GM20431 (cell line): ENCODE measurements around the gene HELZ.

Experiments
- in situ Hi-C: fragments of 300-500 bp; cut with MseI, MboI; formaldehyde crosslinking; loops from one replicate; pipeline ENCODE4 v1.15.0; 2020; ENCODE audit warnings: low sequenced_read_pairs; ENCODE audit not compliant: unreplicated experiment

Gene HELZ

DNA sequence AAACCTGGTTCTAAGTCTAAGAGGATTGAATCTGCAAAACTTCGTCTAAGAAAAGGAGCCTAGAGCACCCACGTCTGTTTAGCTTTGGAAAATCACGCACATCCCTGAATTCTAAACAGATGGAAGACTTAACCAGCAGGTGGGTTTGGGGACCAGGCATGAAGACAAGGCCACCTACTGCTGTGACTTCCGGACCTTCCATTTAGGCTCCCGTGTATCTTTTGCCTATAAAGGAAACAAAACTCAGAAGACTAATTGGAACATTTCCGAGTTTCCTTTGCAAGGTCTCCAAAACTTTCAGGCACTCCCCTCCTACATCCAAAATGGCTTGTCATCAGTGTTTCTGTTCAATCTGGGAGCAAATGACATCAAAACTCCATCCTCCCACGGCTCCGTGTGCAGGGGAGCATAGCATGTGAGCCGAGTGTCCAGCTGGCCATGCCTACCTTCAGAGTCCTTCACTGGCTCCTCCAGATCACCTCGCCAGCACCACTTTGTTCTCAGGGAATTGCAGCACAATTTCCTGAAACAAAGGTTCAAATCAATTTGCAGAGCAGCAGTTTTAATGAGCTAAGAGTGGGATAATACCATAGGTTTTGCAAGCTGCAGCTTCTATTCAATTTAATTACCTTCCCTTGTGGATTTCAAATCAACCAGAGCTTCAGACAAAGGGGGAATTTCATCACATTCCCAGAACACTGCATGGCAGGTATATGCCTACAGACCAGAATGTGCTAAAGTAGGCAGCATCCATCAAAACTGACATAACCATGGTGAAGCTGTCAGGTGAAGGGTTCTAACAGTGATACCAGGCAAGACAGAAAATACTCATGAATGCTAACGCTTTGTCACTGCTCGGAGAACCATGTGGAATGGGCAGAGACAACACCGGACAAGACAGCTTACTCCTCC lies 177.2 kb downstream of the HELZ start:
- in situ Hi-C loops, result no loop called here

GRCh38 chr17:67066717-67067116 lies 178.3 kb downstream of the HELZ start:
- in situ Hi-C loops, result no loop called here

DNA sequence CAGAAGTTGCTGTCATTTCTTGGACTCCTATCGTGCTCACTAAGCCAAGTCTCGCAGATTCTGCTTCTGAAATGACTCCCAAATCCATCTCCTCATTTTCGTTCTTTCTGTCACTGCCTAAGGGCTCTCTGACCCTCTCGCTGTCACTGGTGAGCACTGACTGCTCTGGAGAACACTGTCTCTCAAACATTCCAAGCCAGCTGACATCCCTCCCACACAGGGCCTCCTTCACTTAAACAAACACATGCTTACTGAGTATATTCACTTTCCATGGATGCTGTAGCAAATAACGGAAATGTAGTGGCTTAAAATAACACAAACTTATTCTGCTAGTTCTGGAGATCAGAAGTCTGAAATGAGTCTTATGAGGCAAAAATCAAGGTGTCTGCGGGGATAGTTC lies 181.9 kb downstream of the HELZ start:
- in situ Hi-C loops, result no loop called here

DNA sequence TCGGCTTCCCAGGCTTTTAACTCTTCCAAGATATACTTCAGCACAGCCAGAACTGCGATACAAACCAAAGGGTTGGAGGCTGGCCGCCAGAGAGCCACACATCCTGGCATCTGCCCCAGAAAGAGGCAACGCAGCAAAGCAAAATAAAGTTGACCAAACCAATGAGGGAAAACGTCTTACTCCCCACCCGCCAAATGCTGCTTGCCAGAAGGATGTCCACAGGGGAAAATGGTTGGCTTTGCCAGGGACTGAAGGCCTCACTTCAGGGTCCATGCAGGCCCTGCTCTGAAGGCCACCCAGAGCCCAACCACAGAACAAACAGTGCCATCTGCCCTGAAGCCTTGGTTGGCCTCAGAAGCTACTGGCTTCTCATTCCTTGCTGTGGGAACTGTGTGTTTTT lies 185.6 kb downstream of the HELZ start:
- in situ Hi-C loops, result no loop called here

DNA sequence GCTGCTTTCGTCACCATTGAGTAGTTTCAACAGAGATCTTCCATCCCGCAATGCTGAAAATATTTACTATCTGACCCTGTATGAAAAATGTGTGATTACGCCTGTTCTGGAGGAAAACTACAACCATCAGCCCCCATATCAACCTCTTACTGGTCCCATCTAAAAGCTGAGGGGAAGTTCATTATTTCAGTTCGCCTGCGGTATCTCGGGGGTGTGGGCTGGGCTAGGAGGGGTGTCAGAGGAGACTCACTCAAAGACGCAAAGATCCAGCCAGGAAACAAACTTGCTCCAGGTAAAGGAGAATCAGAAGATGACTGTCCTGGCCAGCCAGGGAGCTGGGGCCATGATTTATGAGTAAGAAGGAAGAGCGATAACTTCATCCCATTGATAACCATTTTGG lies 187.0 kb downstream of the HELZ start:
- in situ Hi-C loops, result no loop called here

DNA sequence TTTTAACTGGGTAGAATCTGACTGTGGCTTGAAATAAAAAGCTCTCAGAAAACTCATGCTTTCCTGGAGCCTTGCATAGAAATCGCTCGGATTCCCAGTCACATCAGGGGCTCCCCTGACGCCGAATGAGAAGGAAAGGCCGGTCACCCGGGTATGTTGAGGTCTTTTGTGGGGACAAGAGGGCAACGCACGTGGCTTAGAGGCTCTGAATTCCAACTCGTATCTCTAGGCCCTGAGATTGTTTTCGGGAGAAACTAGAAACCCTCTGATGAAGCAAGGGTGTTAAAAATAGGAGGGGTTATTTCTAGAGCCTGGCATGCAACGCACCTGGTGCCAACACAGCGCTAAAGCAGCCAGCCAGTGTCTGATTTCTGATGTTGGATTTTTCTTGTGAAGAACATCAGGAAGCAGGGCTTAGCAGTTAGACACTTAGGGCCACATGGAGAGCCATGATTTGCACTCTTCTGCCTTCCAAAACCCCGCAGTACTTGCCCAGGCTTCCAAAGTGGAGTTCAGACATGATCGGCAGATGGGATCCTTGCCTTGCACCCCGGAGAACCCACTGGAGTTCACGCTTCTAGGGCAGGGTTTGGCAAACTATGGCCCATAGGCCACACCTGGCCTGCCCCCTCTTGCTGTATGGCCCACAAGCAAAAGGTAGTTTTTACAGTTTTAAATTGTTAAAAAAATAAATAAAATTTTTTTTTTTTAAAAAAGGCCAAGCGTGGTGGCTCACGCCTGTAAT lies 188.1 kb downstream of the HELZ start:
- in situ Hi-C loops, result no loop called here

GRCh38 chr17:67055811-67056745 lies 188.9 kb downstream of the HELZ start:
- in situ Hi-C loops, result no loop called here

DNA sequence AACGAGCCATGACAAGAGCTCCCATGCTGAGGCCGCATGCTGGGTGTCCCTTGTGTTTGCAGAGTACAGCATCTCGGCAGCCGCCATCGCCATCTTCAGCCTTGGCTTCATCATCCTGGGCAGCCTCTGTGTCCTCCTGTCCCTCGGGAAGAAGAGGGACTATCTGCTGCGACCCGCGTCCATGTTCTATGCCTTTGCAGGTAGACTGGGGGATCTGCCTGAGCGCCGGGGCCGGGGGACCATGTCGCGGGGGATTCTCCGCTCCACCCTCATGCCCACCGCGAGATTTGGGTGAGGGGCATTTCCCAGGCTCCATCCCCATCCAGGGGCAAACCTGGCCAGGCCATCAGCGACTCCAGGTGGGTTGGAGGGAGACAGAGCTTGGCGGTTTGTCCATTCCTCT lies 190.0 kb downstream of the HELZ start:
- in situ Hi-C loops, result no loop called here

DNA sequence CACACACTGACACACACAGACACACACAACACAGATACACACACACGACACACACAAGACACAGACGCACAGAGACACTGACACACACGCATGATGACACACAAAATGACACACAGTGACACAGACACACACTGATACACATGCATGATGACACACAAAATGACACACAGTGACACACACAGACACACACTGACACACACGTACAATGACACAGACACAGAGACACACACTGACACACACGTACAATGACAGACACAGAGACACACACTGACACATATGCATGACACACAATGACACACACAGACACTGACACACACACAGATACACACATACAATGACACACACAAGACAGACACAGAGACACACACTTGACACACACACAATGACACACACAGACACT lies 190.4 kb downstream of the HELZ start:
- in situ Hi-C loops, result no loop called here

- in situ Hi-C loops, result no loop called here
These were observed 190.9 kb downstream of the HELZ start for GRCh38 chr17:67054011-67054591.

- in situ Hi-C loops, result no loop called here
These were observed 191.5 kb downstream of the HELZ start for GRCh38 chr17:67053438-67054000.

DNA sequence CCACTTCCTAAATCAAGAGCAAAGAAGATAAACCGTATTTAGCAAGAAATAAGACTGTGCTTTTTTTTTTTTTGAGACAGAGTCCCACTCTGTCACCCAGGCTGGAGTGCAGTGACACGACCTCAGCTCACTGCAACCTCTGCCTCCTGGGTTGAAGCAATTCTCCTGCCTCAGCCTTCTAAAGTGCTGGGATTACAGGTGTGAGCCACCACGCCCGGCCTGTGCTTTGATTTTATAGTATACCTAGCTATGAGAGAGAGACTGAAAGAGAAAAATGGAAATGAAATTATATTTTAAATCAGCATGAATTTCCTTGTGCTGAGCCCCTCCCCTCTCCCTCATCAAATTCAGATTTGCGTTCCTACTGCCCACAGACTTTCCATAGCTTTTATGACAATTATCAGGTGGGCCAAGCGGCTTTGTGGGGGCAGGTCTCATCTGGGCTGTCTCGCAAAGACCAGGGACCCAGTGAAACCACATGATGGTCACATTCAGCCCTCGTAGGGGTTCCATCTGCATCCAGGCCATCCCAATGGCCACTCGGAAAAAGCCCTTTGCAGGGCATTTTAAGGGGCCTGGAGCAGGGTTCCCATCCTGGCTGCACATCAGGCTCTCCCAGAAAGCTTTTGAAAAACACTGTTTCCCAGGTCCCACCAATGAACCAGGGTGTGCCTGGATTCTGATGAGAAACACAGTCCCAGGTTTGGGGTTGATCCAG lies 192.1 kb downstream of the HELZ start:
- in situ Hi-C loops, result no loop called here

DNA sequence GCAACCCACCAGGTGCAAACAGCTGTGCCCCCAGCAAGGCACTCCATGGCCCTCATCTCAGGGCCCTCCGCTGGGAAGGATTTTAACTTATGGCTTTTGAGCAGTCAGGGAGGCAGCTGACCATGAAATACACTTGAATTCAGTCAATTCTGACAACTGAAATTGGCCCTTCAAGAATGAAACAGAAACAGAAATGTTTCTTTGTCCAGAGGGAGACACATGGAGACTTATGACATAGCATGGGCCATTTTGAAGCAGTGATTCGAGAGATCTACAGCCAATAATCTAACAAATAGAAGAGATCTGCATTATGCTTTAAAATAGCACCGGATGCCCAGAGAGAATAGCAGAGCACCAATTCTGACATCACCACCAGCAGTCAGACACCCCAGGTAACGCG lies 193.2 kb downstream of the HELZ start:
- in situ Hi-C loops, result no loop called here

DNA sequence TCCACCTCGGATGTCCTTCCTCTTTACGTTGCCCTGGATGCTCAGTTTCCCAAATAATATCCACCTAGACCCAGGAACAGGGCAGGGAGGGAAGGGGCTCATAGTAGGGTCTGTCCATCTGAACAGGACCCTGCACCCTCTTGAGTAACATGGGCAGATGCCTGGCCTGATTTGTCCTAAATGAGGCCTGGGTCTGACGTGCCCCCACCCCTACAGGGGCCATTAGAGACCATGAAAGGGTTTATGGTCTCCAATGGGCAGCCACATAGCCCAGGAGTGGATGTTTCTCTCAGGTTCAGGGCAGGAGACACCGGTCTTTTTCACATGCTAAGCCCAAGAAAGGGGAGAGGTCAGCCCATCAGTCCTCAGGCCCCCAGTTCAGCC lies 193.8 kb downstream of the HELZ start:
- in situ Hi-C loops, result no loop called here

DNA sequence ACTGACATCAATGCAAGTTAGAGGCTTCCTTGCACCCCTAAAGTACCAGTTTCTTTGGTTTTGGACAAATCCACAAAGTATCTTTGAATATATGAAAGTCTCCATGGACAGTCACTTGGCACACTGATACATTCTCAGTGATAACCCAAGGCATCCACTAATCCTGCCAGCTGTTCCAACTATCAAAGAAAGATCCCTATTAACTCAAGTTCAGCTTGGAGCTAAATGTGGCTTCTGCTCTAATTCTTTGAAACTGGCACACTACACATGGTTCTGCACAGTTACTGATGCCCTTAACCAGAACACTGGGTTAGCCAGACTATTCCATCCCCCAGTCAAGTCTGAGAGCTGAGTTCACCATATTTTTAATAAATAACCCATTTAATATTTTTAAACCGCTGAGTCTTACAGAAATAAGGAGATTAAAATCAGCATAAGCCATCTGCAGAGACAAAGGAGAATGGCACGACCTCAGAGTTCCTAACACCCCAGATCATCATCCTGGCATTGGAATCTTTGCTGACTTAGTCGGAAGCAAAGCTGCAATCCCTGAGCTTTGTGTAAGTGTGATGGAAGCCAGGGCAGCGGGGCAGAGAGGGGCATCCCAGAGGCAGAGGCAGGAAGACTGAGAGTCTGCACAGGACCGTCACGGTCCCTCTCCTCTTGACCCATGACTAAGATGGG lies 194.4 kb downstream of the HELZ start:
- in situ Hi-C loops, result no loop called here

DNA sequence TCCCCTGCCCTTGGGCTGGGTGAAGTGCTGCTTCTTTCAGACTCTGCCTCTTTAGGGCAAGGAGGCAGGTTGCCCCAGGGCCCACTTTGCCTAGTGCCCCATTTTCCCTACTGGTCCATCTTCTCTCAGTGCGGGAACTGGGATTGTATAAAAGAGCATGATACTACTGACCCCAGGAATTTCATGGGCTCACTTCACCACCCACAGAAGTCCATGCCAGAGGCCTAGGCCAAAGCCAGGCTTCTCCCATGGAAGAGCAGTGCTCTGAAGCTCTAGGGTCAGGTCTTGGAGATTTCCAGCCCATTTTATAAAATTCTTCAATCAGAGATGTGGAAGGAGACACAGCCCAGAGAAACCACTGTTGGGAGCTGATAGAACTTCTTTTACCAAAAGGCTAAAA lies 194.9 kb downstream of the HELZ start:
- in situ Hi-C loops, result no loop called here

GRCh38 chr17:67049025-67049739 lies 195.8 kb downstream of the HELZ start:
- in situ Hi-C loops, result no loop called here

DNA sequence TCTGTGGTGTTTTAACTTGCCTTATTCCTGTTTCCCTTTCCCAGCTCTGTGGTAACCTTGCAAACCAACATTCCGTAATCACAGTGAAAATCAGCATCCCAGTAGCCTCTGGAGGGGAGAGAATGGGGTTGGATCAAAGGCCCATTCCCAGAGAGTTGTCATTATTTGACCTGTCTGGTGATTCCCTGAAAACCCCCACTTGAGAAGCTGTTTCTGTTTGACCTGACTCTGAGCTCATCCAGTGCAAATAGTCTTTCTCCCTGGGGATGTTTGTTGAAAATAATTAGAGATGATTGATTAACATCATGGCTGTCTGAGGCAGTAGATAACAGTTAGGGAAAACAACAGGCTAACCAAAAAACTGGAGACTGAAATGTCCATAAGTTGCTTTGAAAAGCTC lies 197.6 kb downstream of the HELZ start:
- in situ Hi-C loops, result no loop called here
